ENCODE measurements around the gene PARD3. TPM values are rescaled to one million over a fixed set of nuclear protein-coding genes. Genes with fewer than 3 reads are reported as not detected.

The PARD3 gene
- total RNA-seq, 1 experiment from 2014 or later = 154 TPM

DNA sequence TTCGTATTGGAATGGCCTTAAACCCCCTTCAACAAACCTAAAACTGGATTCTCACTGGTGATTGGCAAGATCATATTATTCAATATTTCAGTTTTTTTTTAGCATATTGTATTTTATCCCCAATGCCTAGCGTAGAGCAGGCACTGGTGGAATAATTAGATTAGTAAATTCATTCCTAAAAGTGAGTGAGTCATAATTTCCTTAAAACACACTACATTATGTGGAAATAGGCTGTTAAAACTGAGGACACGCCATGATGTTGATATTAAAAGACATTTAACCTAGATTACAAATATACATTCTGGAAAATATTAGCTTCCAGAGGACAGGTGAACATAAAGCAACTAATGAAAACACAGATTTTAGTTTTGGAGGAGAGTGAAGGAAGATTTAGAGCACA is 463.9 kb downstream of the PARD3 start:
- Histone ChIP-seq H3F3A (ENCODE audit: low read length, unreplicated experiment) (no peaks in the 10 kb centered on the region), H3K9me2 (replicated peaks; ENCODE audit: low read length) (no peaks in the 10 kb centered on the region), H3K27me3 (ENCODE audit: low read length) (no peaks in the 10 kb centered on the region), H3K36me3 (ENCODE audit: low read depth, low read length) (no peaks in the 10 kb centered on the region), H3K79me2 (ENCODE audit: low read length) (no peaks in the 10 kb centered on the region), H3K9ac (ENCODE audit: low read length) (no peak overlapping the region), H3K4me2 (ENCODE audit: low read length) (no peak overlapping the region), H4K20me1 (ENCODE audit: low read length) (no peaks in the 10 kb centered on the region), H2AFZ (ENCODE audit: low read length) (no peak overlapping the region), H3K27ac (ENCODE audit: low read length) (no peak overlapping the region), H3K4me1 (ENCODE audit: insufficient read depth, low read length) (no peaks in the 10 kb centered on the region), H3K9me3 (ENCODE audit: low read length) (no peaks in the 10 kb centered on the region), H3K4me3 (ENCODE audit: low read length) (no peak overlapping the region)
- peak; percentile 20; the same call in 1 of the 2 replicates for ATAC-seq
- CTCF ChIA-PET = no interaction called here
- DNase-seq = no peak
- TF ChIP-seq EZH2phosphoT487 (IDR thresholded peaks at IDR 0.05; ENCODE audit: borderline replicate concordance, low read length) (no peak), CTCF (conservative IDR thresholded peaks at IDR 0.05; ENCODE audit: low read depth, low read length) (no peak), EZH2 (IDR thresholded peaks at IDR 0.05; ENCODE audit: low read length, unreplicated experiment) (no peak)
- POLR2A ChIA-PET (ENCODE audit: unreplicated experiment) = interaction anchor here (0.6 kb wide), 1 partner anchor 32 kb away, joined by 3 read pairs; no protein-coding TSS in a partner anchor
- intact Hi-C loops (cut with micrococcal nuclease) = no loop called here
- no TSS peak for BruUV-seq (replicated peaks)

- TF ChIP-seq EZH2 (IDR thresholded peaks at IDR 0.05; ENCODE audit: low read length, unreplicated experiment) (no peak), EZH2phosphoT487 (IDR thresholded peaks at IDR 0.05; ENCODE audit: borderline replicate concordance, low read length) (no peak), CTCF (conservative IDR thresholded peaks at IDR 0.05; ENCODE audit: low read depth, low read length) (no peak)
- no TSS peak for BruUV-seq (replicated peaks)
- H2AFZ ChIP-seq (ENCODE audit: low read length) = no peak overlapping the region
- intact Hi-C loops (cut with micrococcal nuclease) = no loop called here
- H3K4me1 ChIP-seq (ENCODE audit: insufficient read depth, low read length) = peaks cover 9% of the 10 kb centered on the region
- no peak for DNase-seq
- no peaks in the 10 kb centered on the region for H3K36me3 ChIP-seq (ENCODE audit: low read depth, low read length)
- no peaks in the 10 kb centered on the region for H3K9me3 ChIP-seq (ENCODE audit: low read length)
- H4K20me1 ChIP-seq (ENCODE audit: low read length) = no peaks in the 10 kb centered on the region
- no peak overlapping the region for H3K9ac ChIP-seq (ENCODE audit: low read length)
- H3F3A ChIP-seq (ENCODE audit: low read length, unreplicated experiment) = no peaks in the 10 kb centered on the region
- ChIA-PET POLR2A (ENCODE audit: unreplicated experiment) (no interaction called here), CTCF (interaction anchor here (0.6 kb wide), 1 partner anchor 1796 kb away, joined by 3 read pairs; no protein-coding TSS in a partner anchor)
- no peak for ATAC-seq
- no peak overlapping the region for H3K4me2 ChIP-seq (ENCODE audit: low read length)
- no peak overlapping the region for H3K27ac ChIP-seq (ENCODE audit: low read length)
- H3K4me3 ChIP-seq (ENCODE audit: low read length) = no peak overlapping the region
- no peaks in the 10 kb centered on the region for H3K27me3 ChIP-seq (ENCODE audit: low read length)
- no peaks in the 10 kb centered on the region for H3K9me2 ChIP-seq (replicated peaks; ENCODE audit: low read length)
- no peaks in the 10 kb centered on the region for H3K79me2 ChIP-seq (ENCODE audit: low read length)
Measured at GRCh38 chr10:34348917-34349485, 466.1 kb downstream of the PARD3 start.

DNA sequence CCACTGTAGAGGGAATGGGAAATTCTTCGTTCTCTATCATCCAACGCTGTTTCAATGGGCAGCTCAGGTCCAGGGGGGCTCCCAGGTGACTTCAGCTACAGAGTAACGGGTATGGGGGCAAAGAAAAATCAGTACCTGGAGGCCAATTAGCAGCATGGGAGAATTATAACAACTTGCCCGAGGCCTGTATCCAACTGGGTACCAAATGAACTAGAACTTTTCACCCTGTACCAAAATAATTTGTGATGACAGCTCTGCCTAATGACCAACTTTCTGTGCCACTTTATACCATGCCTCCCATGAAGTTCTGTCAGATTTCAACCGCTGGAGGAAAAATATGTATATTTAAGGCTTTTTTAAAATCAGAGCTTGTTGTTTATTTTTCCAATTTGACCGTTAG is 467.1 kb downstream of the PARD3 start:
- H3K9me2 ChIP-seq (replicated peaks; ENCODE audit: low read length) = no peaks in the 10 kb centered on the region
- no peak for TF ChIP-seq EZH2phosphoT487 (IDR thresholded peaks at IDR 0.05; ENCODE audit: borderline replicate concordance, low read length)
- no peak for TF ChIP-seq EZH2 (IDR thresholded peaks at IDR 0.05; ENCODE audit: low read length, unreplicated experiment)
- TF ChIP-seq CTCF (conservative IDR thresholded peaks at IDR 0.05; ENCODE audit: low read depth, low read length) = no peak
- no peaks in the 10 kb centered on the region for H3F3A ChIP-seq (ENCODE audit: low read length, unreplicated experiment)
- H4K20me1 ChIP-seq (ENCODE audit: low read length) = no peaks in the 10 kb centered on the region
- POLR2A ChIA-PET (ENCODE audit: unreplicated experiment) = no interaction called here
- no peak overlapping the region for H3K4me3 ChIP-seq (ENCODE audit: low read length)
- ATAC-seq (no peak), DNase-seq (no peak)
- no peak overlapping the region for H3K27ac ChIP-seq (ENCODE audit: low read length)
- no peak overlapping the region for H3K9ac ChIP-seq (ENCODE audit: low read length)
- no peak overlapping the region for H2AFZ ChIP-seq (ENCODE audit: low read length)
- no peaks in the 10 kb centered on the region for H3K9me3 ChIP-seq (ENCODE audit: low read length)
- no peaks in the 10 kb centered on the region for H3K27me3 ChIP-seq (ENCODE audit: low read length)
- H3K4me1 ChIP-seq (ENCODE audit: insufficient read depth, low read length) = peaks cover 16% of the 10 kb centered on the region
- CTCF ChIA-PET = interaction anchor here (0.6 to 0.7 kb wide), 2 partner anchors 13 to 746 kb away, joined by 3 read pairs; no protein-coding TSS in a partner anchor
- no peaks in the 10 kb centered on the region for H3K36me3 ChIP-seq (ENCODE audit: low read depth, low read length)
- intact Hi-C loops (cut with micrococcal nuclease) = no loop called here
- H3K79me2 ChIP-seq (ENCODE audit: low read length) = no peaks in the 10 kb centered on the region
- no TSS peak for BruUV-seq (replicated peaks)
- no peak overlapping the region for H3K4me2 ChIP-seq (ENCODE audit: low read length)
